H7 (cell line): Measurements from ENCODE around the gene C9orf85. TPM values are rescaled to one million over a fixed set of nuclear protein-coding genes. Genes with fewer than 3 reads are reported as not detected.
A peak's percentile ranks its signal among the peaks of the same experiment; 100 is the strongest.

Experiments
- DNase-seq: peaks from one replicate; pipeline ENCODE4 v3.0.0; 2012
- H3K27me3 ChIP-seq: 2 replicates; pipeline ENCODE4 v1.6.0; 2011; ENCODE audit warnings: mild to moderate bottlenecking, low read length; ENCODE audit not compliant: control insufficient read depth, insufficient read depth
- H3K36me3 ChIP-seq: replicated peaks from 2 replicates; pipeline ENCODE4 v1.5.1; 2011; ENCODE audit warnings: low read length; ENCODE audit not compliant: control insufficient read depth, insufficient read depth
- H3K4me3 ChIP-seq: 2 replicates; pipeline ENCODE4 v1.5.1; 2011; ENCODE audit warnings: low read depth, mild to moderate bottlenecking, control low read depth, low read length, moderate library complexity; ENCODE audit not compliant: insufficient read depth
- total RNA-seq: library from RNA; depleted of rRNA; stranded (reverse); fragments of >200 nt; shearing (Covaris generic); gene quantifications from 2 replicates; pipeline ENCODE4 v1.2.3, GENCODE V29; 2014; rRNA removed

C9orf85 gene
- 14.1 and 22.6 TPM in 2 replicates for total RNA-seq

GRCh38 chr9:71911061-71911907, at the start of gene C9orf85, which contains the start of gene ABHD17B:
Gene C9orf85 (plus strand): TSS chr9:71911639. CDS start chr9:71911735, 96 bp downstream.
Gene ABHD17B (minus strand): TSS chr9:71911193. CDS start chr9:71875080, 36,113 bp downstream.
- peak; percentile 96 for DNase-seq
- Histone ChIP-seq H3K4me3 (peak within 1 kb of the TSS; percentile 99), H3K27me3 (no peaks in the 10 kb centered on the region), H3K36me3 (peaks cover 1% of the 10 kb centered on the region; the same call in 1 of the 2 replicates)

- no peaks in the 10 kb centered on the region for H3K27me3 ChIP-seq
- no peak overlapping the region for H3K4me3 ChIP-seq
- no peak for DNase-seq
- H3K36me3 ChIP-seq, result peaks cover 4% of the 10 kb centered on the region
Measured at GRCh38 chr9:71863631-71864030, 47.8 kb upstream of the C9orf85 start.

- peaks cover 4% of the 10 kb centered on the region; the same call in 1 of the 2 replicates for H3K36me3 ChIP-seq
- H3K27me3 ChIP-seq, result no peaks in the 10 kb centered on the region
- no peak overlapping the region for H3K4me3 ChIP-seq
- DNase-seq, result no peak
Measured at GRCh38 chr9:71875345-71875744, 36.1 kb upstream of the C9orf85 start.

GRCh38 chr9:71876106-71876505, 35.3 kb upstream of the C9orf85 start:
- no peaks in the 10 kb centered on the region for H3K27me3 ChIP-seq
- H3K36me3 ChIP-seq, result peaks cover 4% of the 10 kb centered on the region; the same call in 1 of the 2 replicates
- H3K4me3 ChIP-seq, result no peak overlapping the region
- DNase-seq, result no peak

GRCh38 chr9:71876829-71877228, 34.6 kb upstream of the C9orf85 start:
- Histone ChIP-seq H3K36me3 (peaks cover 4% of the 10 kb centered on the region; the same call in 1 of the 2 replicates), H3K4me3 (no peak overlapping the region), H3K27me3 (no peaks in the 10 kb centered on the region)
- DNase-seq, result no peak

GRCh38 chr9:71878327-71879274, 32.8 kb upstream of the C9orf85 start:
- Histone ChIP-seq H3K4me3 (no peak overlapping the region), H3K27me3 (no peaks in the 10 kb centered on the region), H3K36me3 (peaks cover 4% of the 10 kb centered on the region; the same call in 1 of the 2 replicates)
- DNase-seq, result no peak

GRCh38 chr9:71879644-71880174, 31.7 kb upstream of the C9orf85 start:
- Histone ChIP-seq H3K4me3 (no peak overlapping the region), H3K27me3 (no peaks in the 10 kb centered on the region), H3K36me3 (peaks cover 1% of the 10 kb centered on the region; the same call in 1 of the 2 replicates)
- no peak for DNase-seq

GRCh38 chr9:71884005-71884404, 27.4 kb upstream of the C9orf85 start:
- Histone ChIP-seq H3K27me3 (no peaks in the 10 kb centered on the region), H3K36me3 (no peaks in the 10 kb centered on the region), H3K4me3 (no peak overlapping the region)
- DNase-seq, result no peak

- DNase-seq, result no peak
- Histone ChIP-seq H3K27me3 (no peaks in the 10 kb centered on the region), H3K36me3 (no peaks in the 10 kb centered on the region), H3K4me3 (no peak overlapping the region)
Measured at GRCh38 chr9:71885467-71885866, 26.0 kb upstream of the C9orf85 start.

- no peaks in the 10 kb centered on the region for H3K27me3 ChIP-seq
- no peak overlapping the region for H3K4me3 ChIP-seq
- no peaks in the 10 kb centered on the region for H3K36me3 ChIP-seq
- DNase-seq, result no peak
Measured at GRCh38 chr9:71886015-71886414, 25.4 kb upstream of the C9orf85 start.

GRCh38 chr9:71886541-71886940, 24.9 kb upstream of the C9orf85 start:
- no peaks in the 10 kb centered on the region for H3K27me3 ChIP-seq
- no peak overlapping the region for H3K4me3 ChIP-seq
- H3K36me3 ChIP-seq, result no peaks in the 10 kb centered on the region
- DNase-seq, result no peak

- H3K4me3 ChIP-seq, result no peak overlapping the region
- no peaks in the 10 kb centered on the region for H3K36me3 ChIP-seq
- DNase-seq, result no peak
- H3K27me3 ChIP-seq, result no peaks in the 10 kb centered on the region
Measured at GRCh38 chr9:71887362-71887761, 24.1 kb upstream of the C9orf85 start.

- H3K27me3 ChIP-seq, result no peaks in the 10 kb centered on the region
- H3K36me3 ChIP-seq, result no peaks in the 10 kb centered on the region
- no peak overlapping the region for H3K4me3 ChIP-seq
- DNase-seq, result no peak
Measured at GRCh38 chr9:71890042-71890679, 21.3 kb upstream of the C9orf85 start.
